HEK293T (cell line): ENCODE data around the gene PITPNM1.

Experiments used
- ARNT ChIP-seq: fragments of 450-650 bp; IDR thresholded peaks from 2 replicates; pipeline ENCODE4 v1.6.1; 2017; ENCODE audit warnings: mild to moderate bottlenecking
- BHLHE40 ChIP-seq: fragments of 450-650 bp; IDR thresholded peaks from 2 replicates; pipeline ENCODE4 v1.6.1; 2016; ENCODE audit warnings: mild to moderate bottlenecking, moderate library complexity, borderline replicate concordance
- CTBP1 ChIP-seq: fragments of 450-650 bp; IDR thresholded peaks from 2 replicates; pipeline ENCODE4 v1.6.1; 2016; ENCODE audit warnings: borderline replicate concordance
- FOXA1 ChIP-seq: fragments of 450-650 bp; IDR thresholded peaks from 2 replicates; pipeline ENCODE4 v1.6.1; 2016; ENCODE audit warnings: mild to moderate bottlenecking
- FOXM1 ChIP-seq: fragments of 450-650 bp; IDR thresholded peaks from 2 replicates; pipeline ENCODE4 v1.6.1; 2017; ENCODE audit warnings: mild to moderate bottlenecking, borderline replicate concordance
- HDGF ChIP-seq: fragments of 450-650 bp; IDR thresholded peaks from 2 replicates; pipeline ENCODE4 v1.6.1; 2017; ENCODE audit warnings: antibody characterized with exemption, borderline replicate concordance
- L3MBTL2 ChIP-seq: fragments of 450-650 bp; conservative IDR thresholded peaks from 2 replicates; pipeline ENCODE4 v1.6.1; 2016; ENCODE audit warnings: mild to moderate bottlenecking
- NFRKB ChIP-seq: fragments of 450-650 bp; IDR thresholded peaks from 2 replicates; pipeline ENCODE4 v1.6.1; 2016; ENCODE audit warnings: mild to moderate bottlenecking, moderate library complexity
- SP1 ChIP-seq: fragments of 450-650 bp; IDR thresholded peaks from 2 replicates; pipeline ENCODE4 v1.6.1; 2017
- SUZ12 ChIP-seq: fragments of 450-650 bp; IDR thresholded peaks from 2 replicates; pipeline ENCODE4 v1.6.1; 2016; ENCODE audit warnings: mild to moderate bottlenecking
- TARDBP ChIP-seq: fragments of 450-650 bp; IDR thresholded peaks from 2 replicates; pipeline ENCODE4 v1.6.1; 2016
- TF ChIP-seq, protein P1 (sequence below): fragments of 450-650 bp; IDR thresholded peaks from 2 replicates; pipeline ENCODE4 v1.6.1; 2016

DNA sequence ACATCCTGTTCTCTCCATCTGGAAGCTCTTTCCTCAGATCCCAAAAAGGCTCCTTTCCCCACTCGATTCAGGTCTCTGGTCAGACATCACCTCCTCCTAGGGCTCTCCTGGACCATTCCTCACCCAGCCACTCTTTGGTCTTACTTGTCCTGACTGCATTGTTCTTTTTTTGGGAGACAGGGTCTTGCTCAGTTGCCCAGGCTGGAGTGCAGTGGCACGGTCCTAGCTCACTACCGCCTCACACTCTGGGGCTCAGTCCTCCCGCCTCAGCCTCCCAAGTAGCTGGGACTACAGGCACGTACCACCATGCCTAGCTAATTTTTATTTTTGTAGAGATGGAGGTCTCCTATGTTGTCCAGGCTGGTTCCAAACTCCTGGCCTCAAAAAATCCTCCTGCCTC, 59.6 kb downstream of the PITPNM1 start:
- TF ChIP-seq TARDBP (no peak), SUZ12 (no peak), BHLHE40 (no peak), FOXM1 (no peak), FOXA1 (no peak), SP1 (no peak), ARNT (no peak), CTBP1 (no peak), NFRKB (no peak), L3MBTL2 (no peak), HDGF (no peak)
- TF ChIP-seq, protein P1, sequence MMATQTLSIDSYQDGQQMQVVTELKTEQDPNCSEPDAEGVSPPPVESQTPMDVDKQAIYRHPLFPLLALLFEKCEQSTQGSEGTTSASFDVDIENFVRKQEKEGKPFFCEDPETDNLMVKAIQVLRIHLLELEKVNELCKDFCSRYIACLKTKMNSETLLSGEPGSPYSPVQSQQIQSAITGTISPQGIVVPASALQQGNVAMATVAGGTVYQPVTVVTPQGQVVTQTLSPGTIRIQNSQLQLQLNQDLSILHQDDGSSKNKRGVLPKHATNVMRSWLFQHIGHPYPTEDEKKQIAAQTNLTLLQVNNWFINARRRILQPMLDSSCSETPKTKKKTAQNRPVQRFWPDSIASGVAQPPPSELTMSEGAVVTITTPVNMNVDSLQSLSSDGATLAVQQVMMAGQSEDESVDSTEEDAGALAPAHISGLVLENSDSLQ = no peak
